ENCODE measurements around the gene CNTNAP2.

Gene CNTNAP2

DNA sequence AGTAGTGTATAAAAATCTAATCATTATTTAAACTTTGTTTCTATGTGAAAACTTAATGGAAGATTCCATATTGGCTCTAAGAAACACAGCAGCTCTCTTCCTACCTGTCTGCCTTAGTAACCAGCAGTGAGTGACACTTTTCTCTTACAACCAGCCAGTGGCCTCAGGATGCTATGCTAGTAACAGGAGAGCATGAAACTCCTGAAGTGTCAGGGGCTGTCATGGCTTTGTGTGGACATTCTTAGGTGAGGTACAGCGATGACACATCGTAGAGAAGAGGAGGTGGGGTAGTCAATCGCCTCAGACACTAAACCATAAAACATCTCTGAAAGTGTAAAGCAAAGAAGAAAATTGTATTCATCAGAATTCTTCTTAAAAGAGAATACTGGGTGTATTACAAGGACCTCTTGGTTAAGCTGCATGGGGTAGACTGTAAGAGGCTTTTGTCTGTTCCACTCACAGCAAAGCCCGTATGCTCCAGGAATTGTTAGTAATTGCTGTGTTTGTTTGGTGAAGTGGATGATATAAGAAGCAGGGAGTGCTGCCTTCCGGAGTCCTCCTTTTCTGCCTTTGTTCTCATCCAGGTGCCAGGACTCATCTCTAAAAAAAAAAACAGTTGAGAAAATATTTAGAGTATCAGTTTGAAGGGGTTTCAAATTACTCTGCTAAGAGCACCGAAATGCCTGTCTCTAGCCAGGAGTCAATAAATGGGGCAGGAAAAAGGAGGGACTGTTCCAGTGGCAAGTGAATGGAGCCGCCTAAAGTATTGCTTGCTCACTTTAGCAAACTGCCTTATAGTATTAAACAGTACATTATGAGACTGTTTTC, 518.8 kb downstream of the CNTNAP2 start:
- DNase-seq, result no peak

DNA sequence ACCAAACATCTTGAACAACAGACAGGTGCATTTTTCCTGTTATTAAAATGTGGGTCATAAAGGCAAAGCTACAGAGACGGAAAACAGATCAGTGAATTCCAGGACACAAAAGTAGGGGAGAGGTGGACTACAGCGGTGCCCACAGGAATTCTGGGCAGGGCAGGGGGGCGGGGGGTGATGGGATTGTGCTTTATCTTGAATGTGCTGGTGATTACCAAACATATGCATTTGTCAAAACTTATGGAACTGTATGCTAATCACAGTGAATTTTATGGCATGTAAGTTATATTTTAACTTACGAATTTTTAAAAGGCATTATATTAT, 519.4 kb downstream of the CNTNAP2 start:
- no peak for DNase-seq

DNA sequence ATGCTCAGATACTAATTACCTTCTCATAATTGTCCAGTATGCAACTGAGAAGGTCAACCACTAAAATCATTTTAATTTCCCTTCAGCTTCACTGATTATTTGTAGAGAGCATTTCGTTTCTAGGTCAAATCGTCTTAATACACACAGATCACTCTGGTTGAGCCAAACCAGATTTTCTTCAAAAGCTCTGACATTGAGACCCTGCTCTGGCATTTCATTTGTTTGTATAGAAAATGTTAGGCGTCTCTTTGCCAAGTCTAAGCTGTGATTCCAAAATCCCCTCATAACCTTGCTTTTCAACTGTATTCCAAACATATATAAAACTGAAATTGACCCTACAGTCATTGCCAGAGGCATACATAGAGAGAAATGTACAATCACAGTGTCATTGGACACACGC, 520.0 kb downstream of the CNTNAP2 start:
- DNase-seq, result no peak

DNA sequence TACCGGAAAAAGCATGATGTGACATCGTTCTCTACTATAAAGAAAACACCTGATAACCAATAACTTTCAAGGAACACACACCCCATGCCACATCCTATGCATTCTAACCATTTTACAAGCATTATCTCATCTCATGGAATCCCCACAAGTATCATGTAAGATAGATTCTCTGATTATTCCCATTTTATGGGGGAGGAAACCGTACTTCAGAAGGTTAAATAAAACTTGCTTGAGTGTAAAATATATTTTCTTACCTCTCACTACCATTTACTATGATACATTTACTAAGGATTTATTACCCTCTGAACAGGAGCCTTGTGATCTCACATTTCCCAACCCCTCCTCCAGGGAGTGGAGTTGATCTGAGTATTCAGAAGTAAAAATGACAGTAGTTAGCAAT, 522.7 kb downstream of the CNTNAP2 start:
- DNase-seq, result no peak

DNA sequence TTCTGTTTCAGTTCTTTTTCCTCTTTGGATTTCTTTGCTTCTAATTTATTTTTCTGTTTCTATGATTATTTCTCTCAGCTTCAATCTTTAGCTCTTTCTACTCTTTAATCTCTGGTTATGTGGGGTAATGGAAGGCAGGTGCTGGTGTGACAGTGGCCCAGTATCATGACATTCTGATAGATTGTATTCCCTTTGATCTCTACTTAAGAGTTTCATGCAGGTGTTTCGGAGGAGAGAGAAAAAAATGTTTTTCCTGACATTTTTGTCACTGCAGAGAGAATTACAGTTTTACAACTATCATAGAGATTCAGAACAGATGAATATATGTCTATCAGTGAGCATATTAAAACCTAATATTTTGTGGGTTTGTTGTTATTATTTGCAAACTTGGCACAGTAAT, 524.9 kb downstream of the CNTNAP2 start:
- DNase-seq, result no peak

DNA sequence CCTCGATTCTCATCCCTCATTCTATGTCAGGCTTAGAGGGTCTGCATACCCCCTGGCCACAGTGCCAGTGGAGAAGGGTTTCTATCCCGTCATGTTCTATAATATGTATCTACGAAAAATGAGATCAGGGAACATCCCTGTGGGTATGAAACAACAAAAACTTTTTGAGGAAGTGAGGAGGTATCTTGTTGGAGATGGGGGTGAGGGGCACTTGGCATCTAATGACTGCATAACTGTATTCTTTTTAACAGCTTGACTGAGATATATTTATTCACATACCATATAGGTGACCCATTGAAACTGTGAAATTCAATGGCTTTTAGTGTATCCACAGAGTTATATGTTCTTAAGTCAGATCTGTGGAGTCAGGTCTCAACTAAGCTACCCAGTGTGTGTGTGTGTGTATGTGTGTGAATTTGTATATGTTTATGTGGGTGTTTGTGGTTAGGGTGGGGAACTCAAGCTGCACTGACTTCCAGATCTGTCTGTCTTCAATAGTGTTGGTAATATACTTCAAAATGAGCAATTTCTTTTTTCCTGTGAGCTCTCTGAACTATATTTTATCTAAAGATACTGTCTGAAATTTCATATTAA, 528.9 kb downstream of the CNTNAP2 start:
- no peak for DNase-seq

DNA sequence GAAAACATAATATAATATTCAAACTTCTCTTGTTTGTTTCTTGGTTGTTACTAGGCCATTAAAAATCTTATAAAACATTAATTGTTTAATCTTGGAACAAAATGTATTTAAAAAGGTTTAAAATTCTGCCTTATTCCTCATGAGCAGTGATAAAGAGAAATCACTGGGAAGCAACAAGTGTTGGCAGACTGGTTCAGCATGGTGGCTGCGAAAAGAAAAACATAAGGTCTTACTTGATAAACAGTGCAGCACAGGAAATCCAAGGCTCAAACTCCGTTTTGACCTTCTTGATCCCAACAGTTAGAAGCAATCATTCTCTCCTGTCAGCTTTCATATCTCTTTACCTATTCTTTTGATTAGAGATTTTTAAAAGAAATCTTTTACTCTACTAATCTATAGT, 530.8 kb downstream of the CNTNAP2 start:
- no peak for DNase-seq

DNA sequence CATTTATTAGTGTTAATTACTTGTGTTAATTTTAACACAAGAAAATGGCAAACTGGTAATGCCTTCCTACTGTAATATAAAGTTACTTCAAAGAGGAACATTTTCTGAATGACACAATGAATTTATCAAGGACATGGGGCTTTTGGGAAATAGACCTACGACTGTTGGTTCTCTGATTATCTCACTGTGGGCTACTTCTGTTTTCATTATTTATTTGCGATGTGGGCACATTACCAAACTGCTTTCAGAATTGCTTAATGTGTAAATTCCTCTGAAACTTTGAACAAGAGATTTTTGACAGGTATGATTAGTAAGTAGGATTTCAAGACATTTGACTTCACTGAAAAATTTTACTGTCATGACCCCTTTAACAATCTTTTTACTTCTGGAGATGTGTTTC, 535.6 kb downstream of the CNTNAP2 start:
- no peak for DNase-seq

DNA sequence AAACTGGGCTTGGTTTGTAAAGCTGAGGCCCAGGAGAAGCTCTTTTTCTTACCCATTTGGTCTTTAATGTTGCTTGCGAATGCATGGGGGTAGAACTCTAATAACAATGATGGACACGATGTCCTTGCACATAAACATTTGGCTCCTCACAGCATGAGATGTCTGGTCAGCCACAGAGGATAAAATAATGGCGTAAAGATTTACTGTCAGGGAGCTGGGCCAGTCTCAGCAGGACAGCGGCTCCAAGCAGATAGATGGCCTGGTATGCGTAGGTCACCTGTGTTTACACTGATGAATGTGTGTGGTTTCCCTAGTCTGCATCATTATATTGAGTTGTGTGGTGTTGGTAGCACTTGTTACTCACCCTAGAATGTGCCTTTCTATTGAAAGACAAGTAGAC, 537.4 kb downstream of the CNTNAP2 start:
- no peak for DNase-seq

DNA sequence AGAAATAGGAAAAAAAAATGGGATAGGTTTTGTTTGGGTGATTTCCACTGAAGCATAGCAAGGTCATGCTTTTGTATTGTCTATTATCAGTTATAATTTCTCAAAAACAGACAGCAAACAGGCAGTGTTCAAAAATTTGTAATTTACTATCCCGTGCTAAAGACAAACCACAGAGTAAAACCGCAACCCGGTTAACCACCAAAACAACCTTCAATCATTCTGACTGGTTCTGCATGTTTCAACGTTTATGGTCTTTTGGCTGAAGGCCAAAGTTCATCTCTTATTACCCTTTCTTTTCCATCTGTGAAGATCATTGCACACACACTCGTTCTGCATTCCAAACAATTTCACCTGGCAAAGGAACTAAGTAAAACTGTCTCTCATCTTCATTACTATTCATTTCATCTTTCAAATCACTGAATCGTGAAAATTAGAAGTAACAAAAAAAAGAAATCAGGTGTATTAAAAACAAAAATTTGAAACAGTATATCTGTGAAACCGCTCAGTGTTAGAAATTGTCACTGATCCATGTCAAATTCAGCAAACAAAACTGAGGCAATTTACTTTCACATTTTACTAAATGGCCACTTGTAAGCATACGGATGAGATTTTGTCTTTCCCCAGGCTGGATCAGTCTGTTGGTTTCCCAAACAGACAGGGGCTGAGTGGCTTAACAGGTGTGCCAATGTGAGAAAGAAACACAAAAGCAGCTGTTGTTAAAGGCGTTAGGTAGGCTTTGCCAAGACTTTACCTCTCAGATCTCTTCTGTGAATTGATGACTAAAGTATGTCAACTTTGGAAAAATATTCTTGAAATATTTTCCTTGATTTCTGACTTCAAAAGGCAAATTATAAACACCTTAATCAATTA, 539.6 kb downstream of the CNTNAP2 start:
- DNase-seq, result no peak

DNA sequence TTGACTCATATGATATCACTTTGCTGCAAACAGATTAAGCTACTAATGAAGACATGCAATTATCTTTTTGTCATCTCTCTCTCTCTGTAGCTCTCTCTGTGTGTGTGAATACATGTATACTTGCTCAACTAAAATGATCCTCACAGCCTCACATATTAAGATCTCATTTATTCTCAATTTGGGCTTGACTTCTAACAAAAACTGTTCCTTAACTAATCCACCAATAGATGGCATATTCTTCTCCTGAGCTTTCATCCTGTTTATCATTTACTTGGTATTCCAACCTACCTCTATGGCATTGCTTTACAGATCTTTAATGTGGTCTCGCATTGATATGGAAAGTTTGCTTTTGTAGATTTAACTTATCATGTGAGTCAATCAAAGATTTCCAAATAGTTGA, 540.4 kb downstream of the CNTNAP2 start:
- DNase-seq, result no peak

DNA sequence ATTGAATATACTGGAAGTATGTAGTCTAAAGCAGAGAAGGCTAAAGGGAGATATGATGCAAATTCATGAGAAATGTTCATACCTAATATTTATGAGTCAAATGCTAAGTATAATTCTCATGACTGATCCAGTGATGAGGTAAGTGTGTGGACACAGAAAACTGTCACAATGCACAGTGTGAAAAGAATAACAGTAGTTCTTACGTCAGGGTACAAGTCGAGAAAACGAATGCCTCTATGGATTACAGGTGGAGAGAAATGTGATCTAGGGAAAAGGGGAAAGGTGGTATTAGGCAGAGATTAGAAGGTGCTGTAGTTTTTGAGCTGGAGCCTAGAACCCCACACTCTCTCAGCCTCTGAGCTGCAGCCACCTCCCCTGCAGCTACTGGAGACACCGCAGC, 542.0 kb downstream of the CNTNAP2 start:
- no peak for DNase-seq

DNA sequence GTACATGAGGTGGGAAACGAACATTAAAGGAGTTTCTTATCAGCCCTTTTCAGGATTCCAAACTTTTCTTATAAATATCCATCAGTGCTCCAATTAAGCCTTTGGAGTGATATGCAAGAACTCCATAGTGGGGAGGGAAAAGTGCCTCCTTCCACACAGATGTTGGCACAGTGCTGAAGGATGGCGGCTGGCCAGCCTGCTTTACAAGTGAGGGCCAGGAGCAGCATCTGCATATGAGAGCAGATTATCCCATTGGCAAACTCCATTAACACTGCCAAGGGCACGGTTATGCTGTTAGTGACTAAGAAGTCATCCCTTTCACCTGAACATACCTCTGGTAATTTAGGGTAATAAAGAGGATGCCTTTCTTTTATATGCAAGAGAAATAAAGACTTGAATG, 543.1 kb downstream of the CNTNAP2 start:
- no peak for DNase-seq

DNA sequence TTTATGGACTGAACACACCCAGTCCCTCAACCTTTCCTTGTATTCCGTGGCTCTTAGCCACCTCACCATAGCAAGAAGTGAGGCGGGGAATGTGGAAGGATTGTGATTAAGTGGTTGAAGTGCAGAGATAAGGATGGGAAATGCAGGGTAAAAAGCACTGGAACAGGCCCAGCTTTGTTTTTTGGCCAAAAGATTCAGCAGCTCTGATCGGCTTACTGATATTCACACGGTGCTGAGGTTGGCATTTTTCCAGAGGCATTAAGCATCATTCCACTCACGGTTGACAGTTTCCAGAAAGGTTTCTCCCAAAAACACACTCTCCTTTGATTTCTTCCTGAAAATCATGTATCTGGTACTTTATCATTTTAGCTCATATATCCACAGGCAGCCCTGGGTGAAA, 544.2 kb downstream of the CNTNAP2 start:
- DNase-seq, result no peak

DNA sequence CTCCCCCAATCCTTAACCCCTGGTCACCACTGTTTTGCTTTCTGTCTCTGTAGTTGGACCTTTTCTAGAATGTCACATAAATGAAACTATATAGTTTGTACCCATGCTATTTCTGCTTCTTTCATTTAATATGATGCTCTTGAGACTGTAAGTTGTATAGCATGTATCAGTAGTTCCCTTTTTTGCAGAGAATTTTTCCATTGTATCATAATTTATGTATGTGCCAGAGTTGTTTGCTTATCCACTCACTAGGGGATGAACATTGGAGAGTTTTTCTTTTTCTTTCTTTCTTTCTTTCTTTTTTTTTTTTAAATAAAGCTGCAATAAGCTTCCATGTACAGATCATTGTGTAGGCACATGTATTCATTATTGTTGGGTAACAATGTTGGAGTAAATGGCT, 544.8 kb downstream of the CNTNAP2 start:
- no peak for DNase-seq

DNA sequence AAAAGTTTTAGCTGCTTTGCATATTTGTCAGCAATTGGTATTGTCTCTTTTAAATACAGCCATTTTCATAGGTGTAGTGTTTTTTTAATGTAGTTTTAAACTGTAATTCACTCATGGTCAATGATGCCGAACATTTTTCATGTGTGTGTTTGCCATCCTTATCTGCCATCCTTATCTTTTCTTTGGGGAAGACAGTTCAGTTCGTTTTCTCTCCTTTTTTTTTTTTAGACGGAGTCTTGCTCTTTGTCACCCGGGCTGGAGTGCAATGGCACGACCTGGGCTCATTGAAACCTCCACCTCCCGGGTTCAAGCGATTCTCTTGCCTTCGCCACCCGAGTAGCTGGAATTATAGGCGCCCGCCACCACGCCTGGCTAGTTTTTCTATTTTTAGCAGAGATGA, 545.3 kb downstream of the CNTNAP2 start:
- no peak for DNase-seq

DNA sequence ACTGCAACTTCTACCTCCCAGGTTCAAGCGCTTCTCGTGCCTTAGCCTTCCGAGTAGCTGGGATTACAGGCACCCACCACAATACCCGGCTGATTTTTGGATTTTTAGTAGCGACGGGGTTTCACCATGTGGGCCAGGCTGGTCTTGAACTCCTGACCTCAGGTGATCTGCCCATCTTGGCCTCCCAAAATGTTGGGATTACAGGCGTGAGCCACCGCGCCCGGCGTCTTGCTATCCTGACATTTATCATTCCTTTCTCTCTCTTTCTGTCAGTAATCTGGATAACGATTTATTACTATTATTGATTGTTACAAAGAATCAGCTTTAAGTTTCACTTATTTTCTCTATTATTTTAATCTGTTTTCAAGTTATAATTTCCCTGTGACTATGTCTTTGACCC, 548.4 kb downstream of the CNTNAP2 start:
- no peak for DNase-seq

DNA sequence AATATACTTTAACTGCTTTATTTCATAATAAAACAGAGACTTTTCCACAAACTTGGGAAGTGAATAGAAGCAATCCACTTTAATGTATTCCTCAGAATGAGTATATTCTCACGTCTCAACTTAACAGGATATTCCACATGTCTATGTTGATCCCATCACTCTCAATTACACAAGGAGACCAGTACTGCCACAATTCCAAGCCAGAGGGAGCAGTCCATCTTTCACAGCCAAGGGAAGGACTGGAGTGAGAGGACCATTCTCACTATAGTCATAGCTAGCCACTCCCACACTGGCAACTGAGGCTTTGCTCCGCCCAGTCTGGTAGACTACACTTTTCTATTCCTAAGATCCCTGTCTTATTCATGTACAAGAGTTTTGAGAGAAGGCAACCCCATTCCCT, 553.9 kb downstream of the CNTNAP2 start:
- no peak for DNase-seq

DNA sequence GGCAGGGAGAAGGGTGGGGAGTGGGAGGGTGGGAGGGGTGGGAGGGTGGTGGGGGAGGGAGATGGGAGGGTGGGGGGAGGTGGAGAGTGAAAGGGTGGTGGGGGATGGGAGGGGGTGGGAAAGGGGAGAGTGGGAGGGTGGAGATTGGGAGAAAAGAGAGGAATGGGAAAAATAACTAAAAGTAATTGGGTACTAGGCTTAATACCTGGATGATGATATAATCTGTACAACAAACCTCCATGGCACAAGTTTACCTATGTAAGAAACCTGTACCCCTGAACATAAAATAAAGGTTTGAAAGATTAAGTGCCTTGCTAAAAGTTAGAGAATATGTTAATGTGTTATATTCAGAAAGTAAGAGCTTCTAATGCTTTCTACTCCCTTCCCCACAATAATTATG, 564.9 kb downstream of the CNTNAP2 start:
- DNase-seq, result no peak

DNA sequence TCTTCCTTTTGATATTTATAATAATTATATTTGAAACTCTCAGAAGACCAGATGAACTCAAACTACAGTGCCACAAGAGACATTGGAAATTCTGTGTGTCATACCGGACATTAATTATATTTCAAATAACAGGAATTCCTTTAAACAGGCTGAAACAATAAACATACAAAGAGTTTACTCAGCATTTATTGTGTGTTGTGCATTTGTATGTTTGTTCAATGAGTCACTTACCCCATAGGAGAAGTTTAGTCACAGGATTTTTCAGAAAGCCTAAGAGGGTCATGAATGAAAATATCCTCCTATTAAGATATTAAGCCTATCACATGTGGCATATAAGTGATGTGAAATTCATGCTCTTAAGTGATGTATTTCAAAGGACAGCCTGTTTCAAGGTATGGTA, 566.8 kb downstream of the CNTNAP2 start:
- DNase-seq, result no peak

DNA sequence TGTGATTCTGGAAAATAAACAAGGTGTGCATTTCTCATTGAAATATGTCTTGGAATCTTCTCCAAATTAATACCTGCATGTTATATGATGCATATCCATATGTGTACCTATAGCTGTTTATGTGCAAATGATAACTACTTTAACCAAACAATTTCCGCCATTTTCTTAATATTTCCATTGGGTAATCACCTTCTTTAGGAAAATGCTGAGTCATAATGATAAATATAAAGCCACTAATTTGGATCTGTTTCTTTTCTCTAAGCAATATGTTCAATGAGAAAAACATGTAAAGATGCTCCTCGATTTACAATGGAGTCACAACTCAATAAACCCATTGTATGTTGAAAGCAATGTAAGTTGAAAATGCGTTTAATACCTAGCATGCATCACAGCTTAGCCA, 574.4 kb downstream of the CNTNAP2 start:
- no peak for DNase-seq

DNA sequence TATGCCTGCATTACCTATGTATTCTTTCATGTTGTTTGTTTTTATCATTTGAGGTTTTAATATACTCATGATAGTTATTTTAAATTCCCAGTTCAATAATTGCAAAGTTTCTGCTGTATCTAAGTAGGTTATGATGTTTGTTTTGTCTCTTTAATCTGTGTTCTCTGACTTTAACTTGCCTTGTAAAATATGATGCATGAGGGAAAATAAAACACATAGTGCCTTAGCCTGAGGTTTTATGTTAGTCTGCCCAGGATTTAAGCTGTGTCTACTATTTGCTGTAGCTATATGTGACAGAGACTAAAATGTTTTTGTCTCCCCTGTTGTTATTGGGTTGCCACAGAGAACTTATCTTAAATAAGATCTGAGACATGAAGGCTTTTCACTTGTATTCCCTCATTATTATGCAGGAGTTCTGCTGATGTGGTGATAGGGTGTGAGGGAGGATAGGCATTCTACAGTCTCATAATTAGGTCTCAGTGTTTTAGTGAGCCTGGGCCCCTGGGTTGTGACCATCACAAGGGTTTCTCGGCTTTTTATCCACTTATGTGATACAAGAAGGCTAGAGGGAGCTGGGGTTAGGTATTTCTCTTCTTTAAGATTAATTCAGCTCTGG, 582.5 kb downstream of the CNTNAP2 start:
- no peak for DNase-seq

DNA sequence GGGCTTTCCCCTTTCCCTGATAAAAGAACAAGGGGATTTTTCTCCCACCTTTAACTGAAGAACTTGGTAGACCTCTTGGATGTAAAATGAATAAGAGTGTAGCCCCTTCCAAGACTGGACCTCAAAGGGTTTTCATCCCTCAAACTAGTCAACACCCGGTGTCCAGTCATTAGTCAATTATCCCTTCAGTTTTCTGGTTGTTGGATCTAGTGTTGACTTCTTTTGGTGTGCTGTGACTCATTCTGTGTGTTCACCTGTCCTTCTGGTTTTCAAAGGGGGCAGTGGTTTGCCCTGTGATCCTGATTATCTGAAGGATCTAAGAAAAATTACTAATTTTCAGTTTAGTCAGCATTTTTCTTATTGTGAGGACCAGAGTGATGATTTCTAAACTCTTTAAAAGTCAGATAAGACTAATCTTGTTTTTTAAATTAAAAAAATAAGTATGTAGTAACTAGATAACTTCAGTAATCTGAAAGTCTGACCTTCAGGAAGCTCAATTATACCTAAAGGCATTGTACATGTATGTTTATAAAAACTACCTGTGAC, 583.5 kb downstream of the CNTNAP2 start:
- DNase-seq, result no peak
